HCT116 (cell line): ENCODE measurements around the gene KCNE5. TPM values are rescaled to one million over a fixed set of nuclear protein-coding genes. Genes with fewer than 3 reads are reported as not detected.

Experiments
- ATAC-seq: fragments of 200-7000 bp; cut with Tn5 transposase; 2 replicates; pipeline ENCODE4 v1.9.1; 2020; ENCODE audit warnings: mild to moderate bottlenecking, moderate library complexity
- BruUV-seq: library from RNA; stranded (reverse); fragments of 400-500 nt; replicated peaks from 2 replicates; lab custom pipeline; 2021; lab: Mats Ljungman, UMichigan
- CTCF ChIA-PET: fragments of 300-600 bp; sonication (Branson Sonifier 250); formaldehyde crosslinking; loops from one replicate; lab custom pipeline; 2021; ENCODE audit warnings: antibody characterized with exemption; lab: Charles Lee
- POLR2A ChIA-PET: fragments of 300-600, 350-600 bp; sonication (Branson Sonifier 250); formaldehyde crosslinking; loops from one replicate; lab custom pipeline; 2021; ENCODE audit warnings: antibody characterized with exemption; lab: Charles Lee
- RAD21 ChIA-PET, 2 experiments: fragments of 300-600 bp; sonication (Branson Sonifier 250); formaldehyde crosslinking; loops; one replicate each; lab custom pipeline; 2023; ENCODE audit warnings: low total read pairs in 2 of 2; ENCODE audit not compliant: uncharacterized antibody in 2 of 2, unreplicated experiment in 2 of 2, low non-redundant PET in 1 of 2; lab: Charles Lee
- DNase-seq: peaks from one replicate; pipeline ENCODE4 v3.0.0-alpha.2; 2010; ENCODE audit warnings: low read depth, low spot score
- H2AFZ ChIP-seq: fragments of 200-600 bp; shearing (Covaris generic), sonication (generic); 2 replicates; pipeline ENCODE4 v1.6.1; 2017; ENCODE audit warnings: low read depth, mixed run types, mixed read lengths, antibody characterized with exemption, low read length; ENCODE audit not compliant: poor library complexity, severe bottlenecking
- H3K27ac ChIP-seq: 2 replicates; pipeline ENCODE4 v1.5.1; 2012; ENCODE audit warnings: low read depth, low read length
- H3K27me3 ChIP-seq: fragments of 200-600 bp; sonication (generic); 2 replicates; pipeline ENCODE4 v1.6.1; 2016; ENCODE audit warnings: mixed run types, low read length, mixed read lengths; ENCODE audit not compliant: insufficient read depth
- H3K36me3 ChIP-seq, 2 experiments: fragments of 200-500 bp in 1 of 2; fragments of 200-600 bp in 1 of 2; sonication (Bioruptor generic) in 1 of 2; sonication (generic) in 1 of 2; 2 replicates each; pipeline versions ENCODE4 v1.5.1 to v1.6.1; 2014 to 2016; ENCODE audit warnings: low read length in 2 of 2, inconsistent platforms in 1 of 2, mixed read lengths in 1 of 2, mixed run types in 1 of 2; ENCODE audit not compliant: insufficient read depth in 2 of 2, control insufficient read depth in 1 of 2
- H3K4me1 ChIP-seq, 2 experiments: fragments of 200-600 bp in 1 of 2; sonication (generic) in 1 of 2; 2 replicates each; pipeline versions ENCODE4 v1.5.1 to v1.6.1; 2012 to 2017; ENCODE audit warnings: low read length in 2 of 2, inconsistent platforms in 1 of 2, mild to moderate bottlenecking in 1 of 2, mixed read lengths in 1 of 2, mixed run types in 1 of 2, moderate library complexity in 1 of 2; ENCODE audit not compliant: insufficient read depth in 2 of 2, control insufficient read depth in 1 of 2
- H3K4me2 ChIP-seq: fragments of 200-600 bp; sonication (generic); 2 replicates; pipeline ENCODE4 v1.6.1; 2017; ENCODE audit warnings: mixed run types, low read length, mixed read lengths
- H3K4me3 ChIP-seq, 2 experiments: fragments of 200-600 bp in 1 of 2; sonication (generic) in 1 of 2; replicated peaks in 1 of 2; 2 replicates each; pipeline ENCODE4 v1.5.1; 2011 to 2016; ENCODE audit warnings: low read length in 2 of 2, control low read depth in 1 of 2, low read depth in 1 of 2, mild to moderate bottlenecking in 1 of 2, mixed read lengths in 1 of 2, mixed run types in 1 of 2
- H3K79me2 ChIP-seq: fragments of 200-600 bp; sonication (generic); 2 replicates; pipeline ENCODE4 v1.6.1; 2017; ENCODE audit warnings: mild to moderate bottlenecking, mixed run types, low read length, moderate library complexity, mixed read lengths; ENCODE audit not compliant: insufficient read depth
- H3K9ac ChIP-seq: fragments of 200-600 bp; sonication (generic); 2 replicates; pipeline ENCODE4 v1.6.1; 2016; ENCODE audit warnings: low read length, mixed read lengths
- H3K9me2 ChIP-seq: fragments of 200-600 bp; sonication (generic), shearing (Covaris generic); 2 replicates; pipeline ENCODE4 v1.6.1; 2017; ENCODE audit warnings: mixed run types, mild to moderate bottlenecking, moderate library complexity; ENCODE audit not compliant: insufficient read depth
- H3K9me3 ChIP-seq, 2 experiments: fragments of 200-500 bp in 1 of 2; fragments of 200-600 bp in 1 of 2; sonication (Bioruptor generic) in 1 of 2; sonication (generic) in 1 of 2; 2 replicates each; pipeline ENCODE4 v1.6.1; 2014 to 2017; ENCODE audit warnings: low read length in 2 of 2, mixed read lengths in 2 of 2, inconsistent platforms in 1 of 2, low read depth in 1 of 2, mild to moderate bottlenecking in 1 of 2, mixed run types in 1 of 2, moderate library complexity in 1 of 2; ENCODE audit not compliant: control insufficient read depth in 1 of 2, insufficient read depth in 1 of 2
- H4K20me1 ChIP-seq: fragments of 200-600 bp; sonication (generic), shearing (Covaris generic); 2 replicates; pipeline ENCODE4 v1.6.1; 2017; ENCODE audit warnings: mixed run types, mild to moderate bottlenecking, moderate library complexity; ENCODE audit not compliant: insufficient read depth
- ATF3 ChIP-seq: IDR thresholded peaks from 2 replicates; pipeline ENCODE4 v1.6.1; 2012
- CBX3 ChIP-seq: IDR thresholded peaks from 2 replicates; pipeline ENCODE4 v1.6.1; 2012; ENCODE audit warnings: low read depth
- CTCF ChIP-seq, 3 experiments: fragments of 200-600 bp in 1 of 3; sonication (generic) in 1 of 3; IDR thresholded peaks in 2 of 3; conservative IDR thresholded peaks in 1 of 3; 2 replicates each; pipeline ENCODE4 v1.5.1; 2012 to 2017; ENCODE audit warnings: low read depth in 2 of 3, low read length in 2 of 3, antibody characterized with exemption in 1 of 3, borderline replicate concordance in 1 of 3, control low read depth in 1 of 3, mild to moderate bottlenecking in 1 of 3, mixed read lengths in 1 of 3, mixed run types in 1 of 3, moderate library complexity in 1 of 3; ENCODE audit not compliant: insufficient read depth in 1 of 3
- EGR1 ChIP-seq: IDR thresholded peaks from 2 replicates; pipeline ENCODE4 v1.6.1; 2012; ENCODE audit warnings: low read depth
- ELF1 ChIP-seq: IDR thresholded peaks from 2 replicates; pipeline ENCODE4 v1.6.1; 2012; ENCODE audit warnings: low read depth, borderline replicate concordance
- EZH2 ChIP-seq: fragments of 200-600 bp; sonication (generic); IDR thresholded peaks from 2 replicates; pipeline ENCODE4 v1.6.1; 2017; ENCODE audit warnings: antibody characterized with exemption, mixed run types
- EZH2phosphoT487 ChIP-seq: fragments of 200-600 bp; IDR thresholded peaks from 2 replicates; pipeline ENCODE4 v1.6.1; 2018; ENCODE audit warnings: antibody characterized with exemption, borderline replicate concordance
- FOSL1 ChIP-seq: IDR thresholded peaks from 2 replicates; pipeline ENCODE4 v1.6.1; 2012; ENCODE audit warnings: low read depth
- POLR2AphosphoS5 ChIP-seq: IDR thresholded peaks from 2 replicates; pipeline ENCODE4 v1.6.1; 2011; ENCODE audit warnings: mild to moderate bottlenecking, low read depth, low read length, moderate library complexity
- RAD21 ChIP-seq: IDR thresholded peaks from 2 replicates; pipeline ENCODE4 v1.6.1; 2012; ENCODE audit warnings: low read depth, mild to moderate bottlenecking
- REST ChIP-seq: IDR thresholded peaks from 2 replicates; pipeline ENCODE4 v1.6.1; 2012; ENCODE audit warnings: low read depth
- SP1 ChIP-seq: IDR thresholded peaks from 2 replicates; pipeline ENCODE4 v1.6.1; 2012; ENCODE audit warnings: low read depth
- SRF ChIP-seq: IDR thresholded peaks from 2 replicates; pipeline ENCODE4 v1.6.1; 2012; ENCODE audit warnings: low read depth
- intact Hi-C: fragments of 100-400 bp; cut with micrococcal nuclease; formaldehyde crosslinking; loops from 2 replicates; pipeline ENCODE4 v1.10.0; 2022
- total RNA-seq: library from RNA; stranded (reverse); gene quantifications from one replicate; pipeline ENCODE4 v1.2.1, GENCODE V29; 2021; ENCODE audit not compliant: unreplicated experiment

KCNE5 gene
- total RNA-seq, 1 experiment from 2014 or later = not detected

- RAD21 ChIA-PET = interaction anchor here in 1 of 2 experiments (0.8 kb wide), 1 partner anchor 148 kb away, joined by 3 read pairs; no protein-coding TSS in a partner anchor
- TF ChIP-seq CTCF (IDR thresholded peaks at IDR 0.05 in 2 of 3, conservative IDR thresholded peaks at IDR 0.05 in 1 of 3; ENCODE audit: borderline replicate concordance in 1 of 3, insufficient read depth in 1 of 3, low read depth in 2 of 3, low read length in 2 of 3) = peak; percentile 25 to 69 (median 30); a peak in 4 of 6 replicates
- TF ChIP-seq RAD21 = peak; percentile 55
- TF ChIP-seq ATF3 = no peak
- no peak overlapping the region for H2AFZ ChIP-seq
- no peaks in the 10 kb centered on the region for H3K9me2 ChIP-seq
- no peaks in the 10 kb centered on the region for H3K4me1 ChIP-seq
- CTCF ChIA-PET = interaction anchor here (1.2 to 3.7 kb wide), 3 partner anchors 147 to 934 kb away, joined by 3 to 27 read pairs (median 3); no protein-coding TSS in a partner anchor
- H3K27ac ChIP-seq = no peak overlapping the region
- no peak overlapping the region for H3K9ac ChIP-seq
- POLR2A ChIA-PET = no interaction called here
- intact Hi-C loops = loop anchor here (1.0 to 10.0 kb wide), 2 partner anchors 148 to 252 kb away; no protein-coding TSS in a partner anchor
- no peak for ATAC-seq
- no peaks in the 10 kb centered on the region for H3K27me3 ChIP-seq
- no TSS peak for BruUV-seq
- DNase-seq = no peak
- no peak overlapping the region for H3K4me3 ChIP-seq
- no peaks in the 10 kb centered on the region for H4K20me1 ChIP-seq
- no peaks in the 10 kb centered on the region for H3K79me2 ChIP-seq
- H3K9me3 ChIP-seq = no peaks in the 10 kb centered on the region
- no peak overlapping the region for H3K4me2 ChIP-seq
- no peaks in the 10 kb centered on the region for H3K36me3 ChIP-seq
Measured at GRCh38 chrX:109632906-109633504, 8.0 kb upstream of the KCNE5 start.

GRCh38 chrX:109629310-109629709, 4.3 kb upstream of the KCNE5 start:
- Histone ChIP-seq H3K4me1 (no peaks in the 10 kb centered on the region), H3K27me3 (no peaks in the 10 kb centered on the region), H3K9me3 (no peaks in the 10 kb centered on the region), H3K79me2 (no peaks in the 10 kb centered on the region), H3K9ac (no peak overlapping the region), H3K36me3 (no peaks in the 10 kb centered on the region), H3K27ac (no peak overlapping the region), H3K9me2 (no peaks in the 10 kb centered on the region), H3K4me3 (no peak overlapping the region), H3K4me2 (no peak overlapping the region), H4K20me1 (no peaks in the 10 kb centered on the region), H2AFZ (no peak overlapping the region)
- no peak for DNase-seq
- intact Hi-C loops = no loop called here
- ChIA-PET POLR2A (no interaction called here), CTCF (no interaction called here), RAD21 (no interaction called here)
- ATAC-seq = no peak
- no TSS peak for BruUV-seq
- TF ChIP-seq SRF = no peak
- no peak for TF ChIP-seq REST
- TF ChIP-seq CBX3 = no peak
- no peak for TF ChIP-seq EZH2
- TF ChIP-seq RAD21 = no peak
- no peak for TF ChIP-seq SP1
- no peak for TF ChIP-seq ELF1
- no peak for TF ChIP-seq EZH2phosphoT487
- no peak for TF ChIP-seq POLR2AphosphoS5
- TF ChIP-seq EGR1 = no peak
- TF ChIP-seq FOSL1 = no peak
